ENCODE measurements around the gene RYR1.

RYR1 gene

GRCh38 chr19:38448225-38448624, 14.7 kb downstream of the RYR1 start:
- intact Hi-C loops (cut with DNase I; ENCODE audit: low total_unique reads) = no loop called here
- H3K36me3 ChIP-seq = no peaks in the 10 kb centered on the region
- H3K9me3 ChIP-seq = no peaks in the 10 kb centered on the region
- TF ChIP-seq CTCF (IDR thresholded peaks at IDR 0.05) = no peak
- H3K27ac ChIP-seq = no peak overlapping the region
- DNase-seq = no peak
- H3K4me3 ChIP-seq = no peak overlapping the region
- H3K27me3 ChIP-seq = no peaks in the 10 kb centered on the region
- H3K4me1 ChIP-seq = no peaks in the 10 kb centered on the region

- Histone ChIP-seq H3K36me3 (no peaks in the 10 kb centered on the region), H3K9me3 (no peaks in the 10 kb centered on the region), H3K27me3 (no peaks in the 10 kb centered on the region), H3K4me3 (no peak overlapping the region), H3K27ac (no peak overlapping the region), H3K4me1 (no peaks in the 10 kb centered on the region)
- TF ChIP-seq CTCF (IDR thresholded peaks at IDR 0.05) = no peak
- intact Hi-C loops (cut with DNase I; ENCODE audit: low total_unique reads) = no loop called here
- DNase-seq = no peak
Measured at GRCh38 chr19:38449518-38449917, 16.0 kb downstream of the RYR1 start.

- Histone ChIP-seq H3K27ac (no peak overlapping the region), H3K4me1 (no peaks in the 10 kb centered on the region), H3K4me3 (no peak overlapping the region), H3K27me3 (no peaks in the 10 kb centered on the region), H3K36me3 (no peaks in the 10 kb centered on the region), H3K9me3 (no peaks in the 10 kb centered on the region)
- no peak for DNase-seq
- TF ChIP-seq CTCF (IDR thresholded peaks at IDR 0.05) = no peak
- intact Hi-C loops (cut with DNase I; ENCODE audit: low total_unique reads) = no loop called here
Measured at GRCh38 chr19:38451036-38451435, 17.5 kb downstream of the RYR1 start.

GRCh38 chr19:38451629-38452028, 18.1 kb downstream of the RYR1 start:
- H3K27me3 ChIP-seq = no peaks in the 10 kb centered on the region
- H3K4me3 ChIP-seq = no peak overlapping the region
- H3K36me3 ChIP-seq = no peaks in the 10 kb centered on the region
- no peak for DNase-seq
- H3K4me1 ChIP-seq = no peaks in the 10 kb centered on the region
- no peaks in the 10 kb centered on the region for H3K9me3 ChIP-seq
- intact Hi-C loops (cut with DNase I; ENCODE audit: low total_unique reads) = no loop called here
- TF ChIP-seq CTCF (IDR thresholded peaks at IDR 0.05) = no peak
- H3K27ac ChIP-seq = no peak overlapping the region

- no peak overlapping the region for H3K27ac ChIP-seq
- no peak for DNase-seq
- no peaks in the 10 kb centered on the region for H3K4me1 ChIP-seq
- intact Hi-C loops (cut with DNase I; ENCODE audit: low total_unique reads) = no loop called here
- TF ChIP-seq CTCF (IDR thresholded peaks at IDR 0.05) = no peak
- no peaks in the 10 kb centered on the region for H3K36me3 ChIP-seq
- no peak overlapping the region for H3K4me3 ChIP-seq
- H3K9me3 ChIP-seq = no peaks in the 10 kb centered on the region
- H3K27me3 ChIP-seq = no peaks in the 10 kb centered on the region
Measured at GRCh38 chr19:38452430-38453366, 19.2 kb downstream of the RYR1 start.
